Femur (tissue), 1 donor: Measurements from ENCODE around the gene HEPACAM.
A peak's percentile ranks its signal among the peaks of the same experiment; 100 is the strongest.

ENCODE experiments used
- DNase-seq: peaks from one replicate; pipeline ENCODE4 v3.0.0-alpha.2; 2017

The HEPACAM gene

DNA sequence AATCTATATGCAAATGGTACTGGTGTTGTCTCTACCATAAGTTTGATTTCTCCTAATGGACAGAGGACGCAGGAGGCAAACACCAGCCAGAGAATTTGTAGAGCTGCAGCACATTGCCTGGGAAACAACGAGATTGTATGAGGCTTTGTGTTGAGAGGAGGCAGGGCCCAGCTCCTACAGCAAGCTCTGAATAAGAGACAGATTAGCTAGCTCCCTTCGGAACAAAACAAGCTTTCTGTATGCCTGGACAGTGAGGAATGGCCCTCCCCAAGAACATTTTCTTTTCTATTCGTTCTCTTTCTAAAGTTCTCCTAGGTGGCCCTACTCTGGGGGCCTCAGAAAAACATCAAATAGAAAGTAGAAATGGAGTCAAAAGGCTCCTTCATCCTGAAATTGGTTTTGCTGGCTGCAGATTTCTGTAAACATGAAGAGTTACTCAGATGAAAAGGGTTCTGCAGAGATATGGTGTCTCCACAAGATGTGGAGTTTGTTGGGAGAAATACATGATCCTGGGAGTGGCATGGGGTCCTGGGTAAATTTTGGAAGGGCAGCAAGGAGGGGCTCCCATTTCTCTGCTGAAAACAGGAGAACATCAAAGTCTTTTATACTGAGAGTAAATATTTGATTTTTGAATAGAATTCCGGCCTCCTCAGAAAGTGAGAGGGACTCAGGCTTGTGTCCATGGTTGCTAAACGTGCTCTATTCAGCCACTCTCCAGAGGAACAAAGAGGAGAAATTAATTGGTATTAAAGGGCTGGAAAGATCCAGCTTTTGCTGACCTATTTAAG lies 6.8 kb upstream of the HEPACAM start:
- DNase-seq, result no peak

DNA sequence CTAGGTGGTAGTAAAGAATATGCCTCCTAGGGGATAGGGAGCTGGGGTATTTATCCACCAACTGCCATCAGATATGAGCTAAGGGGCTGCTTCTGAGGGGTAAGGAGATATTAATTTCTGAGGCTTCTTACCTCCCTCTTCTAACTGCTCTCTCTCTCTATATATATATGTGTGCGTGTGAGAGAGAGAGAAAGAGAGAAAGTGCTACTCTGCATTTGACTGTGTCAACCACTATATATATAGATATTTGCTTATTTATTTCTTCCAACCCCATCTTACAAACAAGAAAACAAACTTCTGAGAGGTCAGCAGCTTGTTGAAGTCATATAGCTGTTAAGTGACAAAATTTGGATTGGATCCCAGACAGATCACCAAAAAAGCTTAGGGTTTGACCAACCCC lies 5.9 kb upstream of the HEPACAM start:
- DNase-seq, result no peak

GRCh38 chr11:124938970-124939369 lies 3.1 kb upstream of the HEPACAM start:
- DNase-seq, result no peak

- DNase-seq, result no peak
Observed at GRCh38 chr11:124938206-124938765, 2.4 kb upstream of the HEPACAM start.

DNA sequence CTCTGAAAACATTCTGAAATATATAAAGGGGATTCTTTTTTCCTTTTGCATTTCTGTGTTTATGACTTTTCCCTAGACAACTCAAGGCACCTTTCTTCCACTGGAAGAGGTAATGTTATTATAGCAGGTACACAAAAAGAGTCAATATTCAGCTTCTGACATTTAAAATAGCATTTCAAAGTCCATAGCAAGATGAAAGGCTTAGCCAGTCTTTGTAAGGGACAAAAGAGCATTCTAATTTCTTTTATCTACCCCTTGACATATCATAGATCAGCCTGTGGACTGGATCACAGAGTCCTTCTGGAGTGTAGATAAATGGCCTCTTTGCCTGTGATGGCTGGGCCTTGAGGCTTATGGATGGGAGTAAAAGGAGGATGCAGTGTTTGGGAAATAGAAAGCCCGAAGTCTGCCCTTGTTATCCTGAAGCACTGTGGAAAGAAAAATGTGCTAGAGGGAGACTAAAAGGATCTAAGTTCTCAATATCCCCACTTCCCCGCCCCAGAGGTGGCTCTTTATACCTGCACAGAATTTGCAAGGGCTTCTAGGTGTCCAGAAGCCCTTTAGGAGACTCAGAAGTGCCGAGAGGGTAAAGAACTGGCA lies 1.6 kb upstream of the HEPACAM start:
- DNase-seq, result no peak

DNA sequence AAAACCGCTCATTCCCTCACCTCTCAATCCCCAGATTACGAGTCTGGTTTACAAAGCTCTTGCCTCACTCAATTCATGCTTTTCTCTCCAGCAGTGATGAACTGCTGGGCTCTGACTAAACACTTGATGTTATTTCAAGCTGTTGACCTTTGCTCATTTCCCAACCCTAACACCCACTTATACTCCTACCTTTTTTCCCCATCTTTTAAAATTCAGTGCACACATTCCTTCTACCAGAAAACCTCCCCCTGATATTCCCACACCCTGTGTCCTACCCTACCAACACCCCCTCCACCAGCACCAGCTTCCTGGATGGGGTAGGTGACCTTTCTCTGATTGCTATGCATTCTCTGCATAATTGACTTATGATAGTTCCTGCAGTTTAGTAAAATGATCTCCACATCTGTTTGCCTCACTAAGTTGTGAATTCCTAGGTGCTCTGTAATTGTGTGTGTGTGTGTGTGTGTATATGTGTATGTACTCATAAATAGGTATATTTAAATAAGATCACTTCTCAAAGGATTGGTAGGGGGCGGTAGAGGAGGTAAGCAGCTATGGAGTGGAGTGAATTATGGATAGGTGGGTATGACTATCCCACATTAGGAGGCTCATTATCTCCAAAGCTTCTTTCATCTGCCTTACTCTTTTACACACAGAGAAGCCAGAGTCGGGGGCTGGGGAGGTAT lies 842 bp downstream of the HEPACAM start:
- no peak for DNase-seq

- DNase-seq, result no peak
Observed at GRCh38 chr11:124930799-124931198, 5.0 kb downstream of the HEPACAM start.

GRCh38 chr11:124928942-124929665 lies 6.7 kb downstream of the HEPACAM start:
- no peak for DNase-seq

- no peak for DNase-seq
Observed at GRCh38 chr11:124923296-124923695, 12.6 kb downstream of the HEPACAM start.

GRCh38 chr11:124922831-124923230 lies 13.0 kb downstream of the HEPACAM start:
- DNase-seq, result no peak

- peak; percentile 87 for DNase-seq
Observed at GRCh38 chr11:124920870-124921609, 14.8 kb downstream of the HEPACAM start.

- DNase-seq, result no peak
Observed at GRCh38 chr11:124920356-124920755, 15.5 kb downstream of the HEPACAM start.

DNA sequence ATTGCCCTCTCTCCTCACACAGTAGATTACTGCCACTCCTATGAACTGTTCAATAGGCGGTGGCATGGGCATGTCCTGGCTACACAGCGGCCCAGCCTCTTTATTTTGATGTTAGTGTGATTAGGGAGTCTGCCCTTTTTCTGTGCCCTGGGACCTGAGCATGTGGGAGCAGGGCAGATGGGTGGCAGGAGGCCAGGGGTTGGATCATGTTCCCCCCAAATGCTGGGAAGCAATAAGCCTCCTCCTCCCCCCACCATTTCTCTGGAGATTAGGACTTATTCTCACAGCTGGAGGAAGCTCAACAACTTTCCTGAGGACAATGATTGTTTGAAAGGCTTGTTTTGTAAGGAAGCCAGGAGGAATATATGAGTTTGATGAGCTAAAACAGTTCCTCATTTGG lies 15.9 kb downstream of the HEPACAM start:
- DNase-seq, result no peak

DNA sequence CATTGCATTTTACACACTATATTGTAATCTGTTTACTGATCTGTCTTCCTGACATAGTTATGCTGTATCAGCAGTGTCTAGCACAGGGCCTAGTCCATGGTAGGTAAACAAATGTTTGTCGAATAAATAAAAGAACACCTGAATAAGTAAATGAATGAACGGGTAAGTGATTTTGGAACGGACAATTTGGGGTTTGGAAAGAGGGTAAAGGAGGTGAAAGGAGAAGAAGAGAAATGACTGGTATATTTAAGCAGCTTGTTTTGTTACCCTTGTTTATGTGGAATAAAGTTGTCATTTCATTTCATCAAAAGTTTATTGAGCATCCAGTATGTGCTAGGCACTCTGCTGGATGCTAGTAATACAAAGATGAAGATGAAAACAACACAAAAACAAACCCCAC lies 16.9 kb downstream of the HEPACAM start, which contains the start of gene HEPN1:
TSS of gene HEPN1 (plus strand) at position 301 of the 400 bp plus-strand sequence.
- DNase-seq, result no peak

- peak; percentile 54 for DNase-seq
Observed at GRCh38 chr11:124917115-124917637, 18.7 kb downstream of the HEPACAM start.

- no peak for DNase-seq
Observed at GRCh38 chr11:124916370-124916710, 19.5 kb downstream of the HEPACAM start.

DNA sequence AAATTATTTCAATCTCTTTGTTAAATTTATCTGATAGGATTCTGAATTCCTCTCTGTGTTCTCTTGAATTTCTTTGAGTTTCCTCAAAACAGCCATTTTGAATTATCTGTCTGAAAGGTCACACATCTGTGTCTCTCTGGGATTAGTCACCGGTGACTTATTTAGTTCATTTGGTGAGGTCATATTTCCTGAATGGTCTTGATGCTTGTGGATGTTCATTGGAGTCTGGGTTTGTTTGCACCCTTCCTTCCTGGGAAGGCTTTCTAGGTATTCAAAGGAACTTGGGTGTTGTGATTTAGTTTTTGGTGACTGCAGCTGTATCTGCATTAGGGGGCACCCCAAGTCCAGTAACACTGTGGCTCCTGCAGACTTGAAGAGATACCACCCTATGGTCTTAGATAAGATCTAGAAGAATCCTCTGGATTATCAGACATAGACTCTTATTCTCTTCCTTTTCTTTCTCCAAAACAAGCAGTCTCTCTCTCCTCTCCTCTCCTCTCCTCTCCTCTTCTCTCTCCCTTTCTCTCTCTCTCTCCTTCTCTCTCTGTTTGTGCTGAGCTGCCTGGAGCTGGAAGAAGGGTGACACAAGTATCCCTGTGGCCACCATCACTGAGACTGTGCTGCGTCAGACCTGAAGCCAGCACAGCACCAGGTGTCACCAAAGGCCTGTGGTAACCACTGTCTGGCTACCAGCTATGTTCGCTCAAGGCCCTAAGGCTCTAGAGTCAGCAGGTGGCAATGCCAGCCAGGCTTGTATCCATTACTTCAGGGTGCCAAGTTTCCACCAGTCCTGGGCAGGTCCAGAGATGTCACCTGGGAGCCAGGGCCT lies 20.1 kb downstream of the HEPACAM start:
- DNase-seq, result no peak

- DNase-seq, result no peak
Observed at GRCh38 chr11:124902616-124903015, 33.2 kb downstream of the HEPACAM start.

DNA sequence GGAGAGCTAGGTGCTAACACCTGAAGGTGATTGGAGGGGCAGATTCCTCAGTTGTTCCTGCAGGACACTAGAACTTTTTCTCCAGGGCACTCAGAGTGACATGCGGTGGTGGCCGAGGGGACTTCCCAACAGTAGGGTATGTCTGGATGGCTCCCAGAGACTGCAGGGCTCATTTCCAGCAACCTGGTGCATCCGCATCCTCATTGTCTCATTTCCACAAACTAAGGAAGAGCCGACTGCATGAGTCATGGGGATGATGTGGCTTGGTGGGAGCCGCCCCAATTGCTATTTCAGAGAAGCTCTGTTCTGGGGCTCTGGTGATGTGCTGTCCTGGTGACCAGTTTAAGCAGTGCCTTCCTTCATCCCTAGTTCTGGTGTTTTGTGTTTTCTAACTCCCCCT lies 35.4 kb downstream of the HEPACAM start:
- peak; percentile 55 for DNase-seq

DNA sequence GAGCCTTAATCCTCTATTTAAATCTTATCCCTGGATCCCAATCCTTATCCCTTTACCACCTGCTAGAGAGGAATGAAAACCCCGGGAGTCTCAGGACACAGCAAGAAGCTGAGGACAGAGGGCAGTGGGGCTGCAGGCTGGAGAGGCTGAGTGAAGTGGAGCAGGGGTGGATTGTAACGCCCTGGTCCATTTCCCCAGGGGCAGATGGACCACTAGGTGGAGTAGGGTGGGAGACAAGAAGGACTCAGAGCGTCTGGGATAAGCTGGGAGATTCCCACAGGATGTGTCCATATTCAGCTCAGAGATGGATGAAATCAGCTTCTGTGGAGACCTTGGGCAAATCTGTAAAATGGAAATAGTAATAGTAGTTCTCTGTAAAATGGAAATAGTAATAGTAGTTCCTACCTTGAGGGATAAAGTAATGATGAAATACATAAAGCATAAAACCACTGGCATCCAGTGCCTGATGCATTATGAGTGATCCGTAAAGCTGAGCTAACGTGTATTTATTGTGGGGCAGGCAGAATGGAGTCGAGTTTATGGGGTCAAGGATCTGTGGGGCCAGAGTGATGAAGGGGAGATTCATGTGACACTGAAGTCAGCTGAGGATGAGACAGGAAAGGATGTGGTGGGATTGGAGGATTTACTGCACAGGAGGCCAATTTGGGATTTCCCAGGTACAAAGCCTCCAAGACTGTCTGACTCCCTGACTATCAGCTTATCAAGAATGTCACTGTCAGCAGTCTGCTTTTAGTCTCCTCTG lies 36.3 kb downstream of the HEPACAM start:
- DNase-seq, result no peak
